Liver (tissue), 9 donors: ENCODE results near the gene PSMB9. TPM values are rescaled to one million over a fixed set of nuclear protein-coding genes. Genes with fewer than 3 reads are reported as not detected.

Experiments used
- DNase-seq: peaks from one replicate; pipeline ENCODE4 v3.0.0-alpha.2; 2017; ENCODE audit warnings: low spot score
- H3K27ac ChIP-seq, 2 donors: one replicate each; pipeline ENCODE4 v1.7.0; 2013; ENCODE audit warnings: inconsistent platforms in 2 of 2, low read length in 2 of 2, control low read depth in 1 of 2, low read depth in 1 of 2, mild to moderate bottlenecking in 1 of 2
- H3K27me3 ChIP-seq, 4 donors: one replicate each; pipeline versions ENCODE4 v1.6.1 to v1.7.0; 2013; ENCODE audit warnings: low read length in 3 of 4, inconsistent platforms in 1 of 4, mild to moderate bottlenecking in 1 of 4, moderate library complexity in 1 of 4; ENCODE audit not compliant: control insufficient read depth in 4 of 4, insufficient read depth in 4 of 4
- H3K36me3 ChIP-seq, 4 donors: one replicate each; pipeline versions ENCODE4 v1.6.1 to v1.7.0; 2013; ENCODE audit warnings: low read length in 3 of 4, mild to moderate bottlenecking in 3 of 4, low read depth in 1 of 4, moderate library complexity in 1 of 4; ENCODE audit not compliant: control insufficient read depth in 4 of 4, insufficient read depth in 3 of 4
- H3K4me1 ChIP-seq, 4 donors: one replicate each; pipeline versions ENCODE4 v1.6.1 to v1.7.0; 2013; ENCODE audit warnings: low read length in 3 of 4, mild to moderate bottlenecking in 3 of 4, moderate library complexity in 1 of 4; ENCODE audit not compliant: control insufficient read depth in 4 of 4, insufficient read depth in 4 of 4
- H3K4me3 ChIP-seq, 3 donors: one replicate each; pipeline versions ENCODE4 v1.6.1 to v1.7.0; 2013; ENCODE audit warnings: low read length in 3 of 3, control low read depth in 1 of 3, low read depth in 1 of 3, mild to moderate bottlenecking in 1 of 3
- H3K9ac ChIP-seq, 2 donors: one replicate each; pipeline ENCODE4 v1.7.0; 2013; ENCODE audit warnings: low read length in 2 of 2, mild to moderate bottlenecking in 2 of 2, moderate library complexity in 2 of 2, control low read depth in 1 of 2, low read depth in 1 of 2
- H3K9me3 ChIP-seq, 4 donors: one replicate each; pipeline versions ENCODE4 v1.6.1 to v1.7.0; 2013; ENCODE audit warnings: low read length in 3 of 4; ENCODE audit not compliant: control insufficient read depth in 4 of 4
- EGR1 ChIP-seq, 2 donors: IDR thresholded peaks; 2 replicates each; pipeline ENCODE4 v1.6.1; 2016 to 2018; ENCODE audit warnings: antibody characterized with exemption in 2 of 2, low read depth in 2 of 2
- FOXA1 ChIP-seq: IDR thresholded peaks from 2 replicates; pipeline ENCODE4 v1.6.1; 2016; ENCODE audit warnings: antibody characterized with exemption
- GABPA ChIP-seq, 2 donors: IDR thresholded peaks in 1 of 2; conservative IDR thresholded peaks in 1 of 2; 2 replicates each; pipeline ENCODE4 v1.6.1; 2016; ENCODE audit warnings: antibody characterized with exemption in 2 of 2, mild to moderate bottlenecking in 1 of 2, moderate library complexity in 1 of 2
- HNF4A ChIP-seq, 2 donors: conservative IDR thresholded peaks; 2 replicates each; pipeline ENCODE4 v1.6.1; 2016; ENCODE audit warnings: antibody characterized with exemption in 2 of 2, mild to moderate bottlenecking in 2 of 2
- HNF4G ChIP-seq: IDR thresholded peaks from 2 replicates; pipeline ENCODE4 v1.6.1; 2016; ENCODE audit warnings: antibody characterized with exemption
- JUND ChIP-seq, 2 donors: IDR thresholded peaks; 2 replicates each; pipeline ENCODE4 v1.6.1; 2016; ENCODE audit warnings: antibody characterized with exemption in 2 of 2
- NR2F2 ChIP-seq: IDR thresholded peaks from 2 replicates; pipeline ENCODE4 v1.6.1; 2016; ENCODE audit warnings: antibody characterized with exemption
- RAD21 ChIP-seq, 2 donors: IDR thresholded peaks; 2 replicates each; pipeline ENCODE4 v1.6.1; 2016; ENCODE audit warnings: antibody characterized with exemption in 2 of 2, mild to moderate bottlenecking in 2 of 2
- RXRA ChIP-seq, 2 donors: IDR thresholded peaks; 2 replicates each; pipeline ENCODE4 v1.6.1; 2017 to 2018; ENCODE audit warnings: antibody characterized with exemption in 2 of 2, mild to moderate bottlenecking in 1 of 2
- SP1 ChIP-seq: IDR thresholded peaks from 2 replicates; pipeline ENCODE4 v1.6.1; 2018; ENCODE audit warnings: antibody characterized with exemption, mild to moderate bottlenecking
- TAF1 ChIP-seq: conservative IDR thresholded peaks from 2 replicates; pipeline ENCODE4 v1.6.1; 2016; ENCODE audit warnings: antibody characterized with exemption, mild to moderate bottlenecking
- YY1 ChIP-seq: IDR thresholded peaks from 2 replicates; pipeline ENCODE4 v1.6.1; 2016; ENCODE audit warnings: antibody characterized with exemption, mild to moderate bottlenecking
- WGBS: extraction: QIAGEN DNeasy Blood & Tissue Kit; methylation state at CpG from one replicate; pipeline ENCODE4 v1.1.7; 2013; 5-methylcytosine and 5-hydroxymethylcytosine counted together
- polyA plus RNA-seq, 2 donors: library from polyadenylated mRNA; stranded (reverse) in 1 of 2; unstranded in 1 of 2; fragments of 200-250 nt in 1 of 2; fragments of >200 nt in 1 of 2; fragmentation: Nextera tagmentation in 1 of 2; extraction: Ambion mirVana in 1 of 2; gene quantifications; one replicate each; pipeline versions ENCODE4 v1.2.1 to v1.2.3, GENCODE V29; 2013 to 2015
- total RNA-seq, 2 donors: library from RNA; depleted of rRNA; stranded (reverse); fragments of >200 nt; gene quantifications; one replicate each; pipeline ENCODE4 v1.2.3, GENCODE V29; 2014
- TF ChIP-seq, protein P1 (sequence below): IDR thresholded peaks from 2 replicates; pipeline ENCODE4 v1.6.1; 2016; ENCODE audit warnings: antibody characterized with exemption, mild to moderate bottlenecking
- TF ChIP-seq, protein P2 (sequence below): IDR thresholded peaks from 2 replicates; pipeline ENCODE4 v1.6.1; 2016; ENCODE audit warnings: antibody characterized with exemption
- TF ChIP-seq, protein P3 (sequence below): IDR thresholded peaks from 2 replicates; pipeline ENCODE4 v1.6.1; 2016; ENCODE audit warnings: antibody characterized with exemption
- TF ChIP-seq, protein P4 (sequence below): fragments of 150-350 bp; IDR thresholded peaks from 2 replicates; pipeline ENCODE4 v1.5.1; 2017; ENCODE audit warnings: improper control_type of control experiment, low read depth, low read length; ENCODE audit not compliant: missing input control
- donor health status: healthy.
- donor health status: healthy.
- donor health status: healthy.
- donor health status: healthy.
- donor health status: healthy.

PSMB9 gene
- total and polyA plus RNA-seq, 4 donors: 11.7 to 31.6 (median 20.2) TPM

DNA sequence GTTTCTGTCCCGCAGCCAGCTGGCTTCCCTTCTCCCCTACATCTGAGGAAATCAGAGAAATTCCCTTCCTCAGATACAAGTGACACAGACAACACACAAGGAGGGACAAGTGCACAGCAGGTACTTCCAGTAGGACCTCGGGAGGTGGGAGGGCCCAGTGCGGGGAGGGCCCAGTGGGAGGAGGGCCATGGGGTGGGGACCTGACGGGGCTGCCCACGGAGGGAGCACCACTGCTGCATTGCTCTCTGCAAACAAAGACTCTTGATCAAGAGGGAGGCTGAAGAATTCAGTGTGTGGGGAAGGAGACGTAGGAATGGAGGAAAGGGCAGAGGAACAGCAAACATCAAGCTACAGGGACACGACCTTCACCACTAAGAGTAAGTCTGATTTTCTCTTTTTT is 24.5 kb upstream of the PSMB9 start:
- Histone ChIP-seq H3K36me3 (peaks cover 2 to 29% (median 21%) of the 10 kb centered on the region in 4 donors), H3K4me3 (no peak overlapping the region), H3K27ac (no peak overlapping the region)

DNA sequence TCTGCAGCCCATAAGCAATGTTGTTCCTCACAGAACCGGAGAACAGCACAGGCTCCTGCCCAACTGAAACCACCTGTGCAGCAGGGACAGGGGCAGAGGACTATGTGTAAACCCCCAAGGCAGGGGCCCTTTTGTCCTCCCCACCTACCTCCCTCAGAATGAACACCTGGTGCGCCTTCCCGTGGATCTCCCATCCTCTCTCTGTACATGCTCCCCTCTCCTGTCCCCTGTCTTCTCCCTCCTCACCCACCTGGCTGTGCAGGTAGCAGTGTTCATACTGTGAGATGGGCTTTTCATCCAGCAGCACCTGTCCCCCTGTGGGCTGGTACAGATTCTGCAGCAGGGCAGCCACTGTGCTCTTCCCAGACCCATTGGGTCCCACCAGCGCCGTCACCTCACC is 24.0 kb upstream of the PSMB9 start:
- Histone ChIP-seq H3K27ac (no peak overlapping the region), H3K9me3 (no peaks in the 10 kb centered on the region), H3K4me3 (no peak overlapping the region), H3K36me3 (peaks cover 2 to 32% (median 23%) of the 10 kb centered on the region in 4 donors), H3K9ac (no peak overlapping the region), H3K4me1 (no peaks in the 10 kb centered on the region), H3K27me3 (no peaks in the 10 kb centered on the region)
- TF ChIP-seq, protein P1, sequence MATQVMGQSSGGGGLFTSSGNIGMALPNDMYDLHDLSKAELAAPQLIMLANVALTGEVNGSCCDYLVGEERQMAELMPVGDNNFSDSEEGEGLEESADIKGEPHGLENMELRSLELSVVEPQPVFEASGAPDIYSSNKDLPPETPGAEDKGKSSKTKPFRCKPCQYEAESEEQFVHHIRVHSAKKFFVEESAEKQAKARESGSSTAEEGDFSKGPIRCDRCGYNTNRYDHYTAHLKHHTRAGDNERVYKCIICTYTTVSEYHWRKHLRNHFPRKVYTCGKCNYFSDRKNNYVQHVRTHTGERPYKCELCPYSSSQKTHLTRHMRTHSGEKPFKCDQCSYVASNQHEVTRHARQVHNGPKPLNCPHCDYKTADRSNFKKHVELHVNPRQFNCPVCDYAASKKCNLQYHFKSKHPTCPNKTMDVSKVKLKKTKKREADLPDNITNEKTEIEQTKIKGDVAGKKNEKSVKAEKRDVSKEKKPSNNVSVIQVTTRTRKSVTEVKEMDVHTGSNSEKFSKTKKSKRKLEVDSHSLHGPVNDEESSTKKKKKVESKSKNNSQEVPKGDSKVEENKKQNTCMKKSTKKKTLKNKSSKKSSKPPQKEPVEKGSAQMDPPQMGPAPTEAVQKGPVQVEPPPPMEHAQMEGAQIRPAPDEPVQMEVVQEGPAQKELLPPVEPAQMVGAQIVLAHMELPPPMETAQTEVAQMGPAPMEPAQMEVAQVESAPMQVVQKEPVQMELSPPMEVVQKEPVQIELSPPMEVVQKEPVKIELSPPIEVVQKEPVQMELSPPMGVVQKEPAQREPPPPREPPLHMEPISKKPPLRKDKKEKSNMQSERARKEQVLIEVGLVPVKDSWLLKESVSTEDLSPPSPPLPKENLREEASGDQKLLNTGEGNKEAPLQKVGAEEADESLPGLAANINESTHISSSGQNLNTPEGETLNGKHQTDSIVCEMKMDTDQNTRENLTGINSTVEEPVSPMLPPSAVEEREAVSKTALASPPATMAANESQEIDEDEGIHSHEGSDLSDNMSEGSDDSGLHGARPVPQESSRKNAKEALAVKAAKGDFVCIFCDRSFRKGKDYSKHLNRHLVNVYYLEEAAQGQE: no peak
- DNase-seq: no peak
- 88% methylated on average over 5 of the region's 5 CpGs for WGBS

More for the DNA sequence above, 24.5 kb upstream of the PSMB9 start:
- H3K27me3 ChIP-seq: no peaks in the 10 kb centered on the region
- TF ChIP-seq, protein P2, sequence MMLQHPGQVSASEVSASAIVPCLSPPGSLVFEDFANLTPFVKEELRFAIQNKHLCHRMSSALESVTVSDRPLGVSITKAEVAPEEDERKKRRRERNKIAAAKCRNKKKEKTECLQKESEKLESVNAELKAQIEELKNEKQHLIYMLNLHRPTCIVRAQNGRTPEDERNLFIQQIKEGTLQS: no peak
- no peak for TF ChIP-seq RAD21 (IDR thresholded peaks at IDR 0.05)
- TF ChIP-seq, protein P1: no peak
- no peak for TF ChIP-seq HNF4A (conservative IDR thresholded peaks at IDR 0.05)
- TF ChIP-seq JUND (IDR thresholded peaks at IDR 0.05): no peak
- no peak for TF ChIP-seq NR2F2
- TF ChIP-seq HNF4G: no peak
- TF ChIP-seq RXRA (IDR thresholded peaks at IDR 0.05): no peak
- TF ChIP-seq TAF1: no peak
- TF ChIP-seq, protein P3, sequence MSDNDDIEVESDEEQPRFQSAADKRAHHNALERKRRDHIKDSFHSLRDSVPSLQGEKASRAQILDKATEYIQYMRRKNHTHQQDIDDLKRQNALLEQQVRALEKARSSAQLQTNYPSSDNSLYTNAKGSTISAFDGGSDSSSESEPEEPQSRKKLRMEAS: no peak
- TF ChIP-seq EGR1 (IDR thresholded peaks at IDR 0.05; ENCODE audit: low read depth in 2 of 2): no peak
- TF ChIP-seq SP1: no peak
- TF ChIP-seq YY1: no peak
- no peak for TF ChIP-seq GABPA (IDR thresholded peaks at IDR 0.05 in 1 of 2, conservative IDR thresholded peaks at IDR 0.05 in 1 of 2)
- TF ChIP-seq FOXA1: no peak
- TF ChIP-seq, protein P4, sequence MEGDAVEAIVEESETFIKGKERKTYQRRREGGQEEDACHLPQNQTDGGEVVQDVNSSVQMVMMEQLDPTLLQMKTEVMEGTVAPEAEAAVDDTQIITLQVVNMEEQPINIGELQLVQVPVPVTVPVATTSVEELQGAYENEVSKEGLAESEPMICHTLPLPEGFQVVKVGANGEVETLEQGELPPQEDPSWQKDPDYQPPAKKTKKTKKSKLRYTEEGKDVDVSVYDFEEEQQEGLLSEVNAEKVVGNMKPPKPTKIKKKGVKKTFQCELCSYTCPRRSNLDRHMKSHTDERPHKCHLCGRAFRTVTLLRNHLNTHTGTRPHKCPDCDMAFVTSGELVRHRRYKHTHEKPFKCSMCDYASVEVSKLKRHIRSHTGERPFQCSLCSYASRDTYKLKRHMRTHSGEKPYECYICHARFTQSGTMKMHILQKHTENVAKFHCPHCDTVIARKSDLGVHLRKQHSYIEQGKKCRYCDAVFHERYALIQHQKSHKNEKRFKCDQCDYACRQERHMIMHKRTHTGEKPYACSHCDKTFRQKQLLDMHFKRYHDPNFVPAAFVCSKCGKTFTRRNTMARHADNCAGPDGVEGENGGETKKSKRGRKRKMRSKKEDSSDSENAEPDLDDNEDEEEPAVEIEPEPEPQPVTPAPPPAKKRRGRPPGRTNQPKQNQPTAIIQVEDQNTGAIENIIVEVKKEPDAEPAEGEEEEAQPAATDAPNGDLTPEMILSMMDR: no peak
- H3K9me3 ChIP-seq: no peaks in the 10 kb centered on the region
- H3K4me1 ChIP-seq: no peaks in the 10 kb centered on the region
- DNase-seq: no peak
- 78% methylated on average over 7 of the region's 7 CpGs for WGBS
- no peak overlapping the region for H3K9ac ChIP-seq
